Measurements from ENCODE around the gene ZNF618. TPM values are rescaled to one million over a fixed set of nuclear protein-coding genes. Genes with fewer than 3 reads are reported as not detected.

The ZNF618 gene
- total RNA-seq, 4 donors from 2014 or later, result 2.1 to 6.2 (median 4.1) TPM

DNA sequence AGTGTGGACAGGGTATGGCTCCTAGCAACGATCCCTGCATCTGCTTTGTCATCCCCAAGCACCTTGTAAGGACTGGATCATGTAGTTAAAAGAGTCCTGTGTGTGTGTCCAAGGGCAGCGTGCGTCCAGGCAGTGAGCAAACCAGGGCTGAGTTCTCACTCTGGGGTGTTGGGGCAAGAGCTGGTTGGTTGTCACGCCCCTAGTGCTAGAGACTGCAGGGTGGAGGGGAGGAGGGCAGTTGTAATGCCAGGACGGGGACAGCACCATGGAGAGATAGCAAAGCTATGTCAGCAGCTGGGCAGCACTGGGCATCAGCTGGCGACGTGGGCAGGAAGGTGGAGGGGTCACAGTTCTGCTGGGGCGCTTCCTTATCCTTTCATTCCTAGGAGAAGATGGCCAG is 100.8 kb downstream of the ZNF618 start:
- no peak for ATAC-seq
- H3K4me3 ChIP-seq, result no peak overlapping the region
- WGBS, 2 donors (ENCODE audit: low coverage in 1 of 2), result 90 to 100% methylated on average over 1 to 6 of the region's 8 CpGs

DNA sequence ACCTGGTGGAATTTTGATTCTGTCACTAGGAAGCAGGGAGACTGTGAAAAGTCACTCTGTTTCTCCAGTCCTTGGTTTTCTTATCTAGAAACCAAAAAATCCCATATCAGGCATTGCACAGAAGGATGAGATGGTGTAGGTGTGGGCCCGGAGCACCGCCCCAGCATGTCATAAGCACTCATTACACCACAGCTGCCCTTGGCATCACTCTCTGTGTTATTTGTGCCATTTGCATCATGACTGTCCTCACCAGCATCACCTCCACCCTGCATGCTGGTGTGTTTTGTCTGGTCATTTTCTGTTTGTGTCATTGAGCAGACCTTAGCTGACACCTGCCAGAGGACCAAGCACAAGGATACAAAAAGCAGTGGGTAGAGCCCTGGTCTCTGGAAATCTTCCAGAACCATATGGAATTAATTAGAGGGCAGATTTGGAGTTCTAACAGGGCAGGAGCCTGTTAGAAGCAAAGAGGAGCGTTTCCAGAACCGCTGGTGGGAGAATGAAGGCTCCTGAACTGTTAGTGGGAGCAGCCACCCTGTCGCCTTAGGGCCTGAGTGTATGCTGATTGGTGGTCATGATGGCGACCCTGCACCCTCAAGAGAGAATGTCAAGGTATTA is 102.7 kb downstream of the ZNF618 start:
- Histone ChIP-seq H3K27ac (no peak overlapping the region), H3K9me3 (no peaks in the 10 kb centered on the region), H3K27me3 (no peaks in the 10 kb centered on the region), H3K36me3 (no peaks in the 10 kb centered on the region), H3K4me1 (no peaks in the 10 kb centered on the region), H3K4me3 (no peak overlapping the region)
- TF ChIP-seq POLR2AphosphoS5 (IDR thresholded peaks at IDR 0.05) (no peak), EP300 (IDR thresholded peaks at IDR 0.05) (no peak), POLR2A (IDR thresholded peaks at IDR 0.05) (no peak)
- TF ChIP-seq, protein P1, sequence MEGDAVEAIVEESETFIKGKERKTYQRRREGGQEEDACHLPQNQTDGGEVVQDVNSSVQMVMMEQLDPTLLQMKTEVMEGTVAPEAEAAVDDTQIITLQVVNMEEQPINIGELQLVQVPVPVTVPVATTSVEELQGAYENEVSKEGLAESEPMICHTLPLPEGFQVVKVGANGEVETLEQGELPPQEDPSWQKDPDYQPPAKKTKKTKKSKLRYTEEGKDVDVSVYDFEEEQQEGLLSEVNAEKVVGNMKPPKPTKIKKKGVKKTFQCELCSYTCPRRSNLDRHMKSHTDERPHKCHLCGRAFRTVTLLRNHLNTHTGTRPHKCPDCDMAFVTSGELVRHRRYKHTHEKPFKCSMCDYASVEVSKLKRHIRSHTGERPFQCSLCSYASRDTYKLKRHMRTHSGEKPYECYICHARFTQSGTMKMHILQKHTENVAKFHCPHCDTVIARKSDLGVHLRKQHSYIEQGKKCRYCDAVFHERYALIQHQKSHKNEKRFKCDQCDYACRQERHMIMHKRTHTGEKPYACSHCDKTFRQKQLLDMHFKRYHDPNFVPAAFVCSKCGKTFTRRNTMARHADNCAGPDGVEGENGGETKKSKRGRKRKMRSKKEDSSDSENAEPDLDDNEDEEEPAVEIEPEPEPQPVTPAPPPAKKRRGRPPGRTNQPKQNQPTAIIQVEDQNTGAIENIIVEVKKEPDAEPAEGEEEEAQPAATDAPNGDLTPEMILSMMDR (IDR thresholded peaks at IDR 0.05), result no peak
- ATAC-seq, result no peak
- 88 to 94% methylated on average over 2 to 3 of the region's 6 CpGs for WGBS, 2 donors (ENCODE audit: low coverage in 1 of 2)

More for the DNA sequence above, 100.8 kb downstream of the ZNF618 start:
- H3K36me3 ChIP-seq, result peaks cover 0 to 6% of the 10 kb centered on the region in 2 donors
- H3K4me1 ChIP-seq, result no peaks in the 10 kb centered on the region
- TF ChIP-seq POLR2A (IDR thresholded peaks at IDR 0.05), result no peak
- TF ChIP-seq EP300 (IDR thresholded peaks at IDR 0.05), result no peak
- TF ChIP-seq, protein P1 (IDR thresholded peaks at IDR 0.05), result no peak
- no peak for TF ChIP-seq POLR2AphosphoS5 (IDR thresholded peaks at IDR 0.05)
- H3K27me3 ChIP-seq, result no peaks in the 10 kb centered on the region
- H3K9me3 ChIP-seq, result no peaks in the 10 kb centered on the region
- no peak overlapping the region for H3K27ac ChIP-seq

DNA sequence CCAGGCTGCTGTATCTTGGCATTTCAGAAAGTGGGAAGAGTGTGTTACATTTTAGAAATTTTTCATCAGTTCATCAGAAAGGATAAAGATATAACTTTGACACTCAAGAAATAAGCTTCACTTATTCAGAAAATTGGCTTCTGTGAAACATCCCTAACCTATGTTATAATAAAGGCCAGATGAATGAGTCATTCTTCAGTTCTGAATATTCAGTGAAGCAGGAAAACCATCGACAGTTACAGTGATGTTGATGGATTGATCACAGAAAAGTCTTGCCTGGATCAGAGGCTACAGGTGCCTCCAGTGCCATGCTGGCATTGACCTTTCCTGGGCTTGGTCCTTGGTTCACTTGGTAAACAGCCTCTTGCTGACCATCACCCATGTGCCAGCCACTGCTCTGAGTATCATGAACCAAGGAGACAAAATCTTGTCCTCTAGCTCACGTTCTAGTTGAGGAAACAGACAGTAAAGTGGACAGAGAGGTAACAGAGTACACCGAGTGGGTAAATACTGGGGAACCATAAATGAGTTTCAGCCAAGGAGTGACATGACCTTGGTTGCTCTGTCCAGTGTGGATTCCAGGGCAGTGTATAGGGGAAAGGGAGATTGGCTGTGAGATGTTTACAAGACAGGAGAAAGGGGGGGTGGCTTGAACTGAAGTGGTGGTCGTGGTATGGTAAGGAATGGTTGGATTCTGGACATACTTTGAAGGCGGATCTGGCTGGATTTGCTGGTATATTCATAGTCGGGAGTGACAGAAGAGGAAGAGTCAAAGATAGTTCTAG is 103.4 kb downstream of the ZNF618 start:
- Histone ChIP-seq H3K36me3 (no peaks in the 10 kb centered on the region), H3K4me1 (no peaks in the 10 kb centered on the region), H3K27me3 (no peaks in the 10 kb centered on the region), H3K4me3 (no peak overlapping the region), H3K27ac (no peak overlapping the region), H3K9me3 (no peaks in the 10 kb centered on the region)
- WGBS, 2 donors (ENCODE audit: low coverage in 1 of 2), result 73 to 80% methylated on average over 4 to 6 of the region's 6 CpGs
- TF ChIP-seq POLR2A (IDR thresholded peaks at IDR 0.05), result no peak
- no peak for TF ChIP-seq POLR2AphosphoS5 (IDR thresholded peaks at IDR 0.05)
- TF ChIP-seq, protein P1 (IDR thresholded peaks at IDR 0.05), result no peak
- no peak for TF ChIP-seq EP300 (IDR thresholded peaks at IDR 0.05)
- no peak for ATAC-seq

DNA sequence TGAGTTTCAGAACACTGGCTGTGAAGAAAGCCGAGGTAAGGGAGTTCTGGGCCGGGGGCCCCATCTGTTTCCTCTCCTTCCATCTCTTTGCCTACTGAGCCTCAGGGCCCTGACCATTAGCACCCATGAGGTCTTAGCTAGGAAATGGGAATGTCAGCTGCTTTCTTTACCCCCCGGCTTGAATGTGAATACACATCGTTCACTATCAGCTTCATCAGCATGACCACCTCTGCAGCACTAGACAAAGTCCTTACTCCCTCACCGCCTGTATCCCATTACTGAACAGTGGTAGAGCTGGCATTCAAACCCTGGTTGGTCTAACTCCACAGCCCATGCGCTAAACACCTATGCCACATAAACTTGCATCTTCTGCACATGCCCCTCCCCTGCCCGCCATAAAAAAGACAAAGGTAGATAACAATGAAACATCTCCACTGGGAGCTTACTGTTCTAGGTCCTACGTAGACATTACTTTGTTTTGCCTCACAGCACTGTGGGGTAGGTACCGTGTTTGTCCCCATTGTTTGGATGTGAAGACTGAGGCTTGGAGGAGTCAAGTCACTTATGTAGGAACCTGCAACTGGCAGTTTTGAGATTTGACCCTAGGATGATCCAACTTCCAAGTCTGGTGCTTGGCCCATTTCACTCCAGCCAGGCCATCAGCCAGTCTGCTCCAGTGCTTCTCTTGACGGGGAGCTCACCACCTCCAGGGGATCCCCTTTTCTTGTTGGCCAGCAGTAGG is 108.7 kb downstream of the ZNF618 start:
- TF ChIP-seq, protein P1 (IDR thresholded peaks at IDR 0.05), result no peak
- Histone ChIP-seq H3K9me3 (no peaks in the 10 kb centered on the region), H3K27ac (no peak overlapping the region), H3K36me3 (peaks cover 0 to 16% of the 10 kb centered on the region in 2 donors), H3K4me3 (no peak overlapping the region), H3K4me1 (peaks cover 0 to 10% (median 0%) of the 10 kb centered on the region in 3 donors), H3K27me3 (no peaks in the 10 kb centered on the region)
- ATAC-seq, result no peak
- WGBS, 2 donors (ENCODE audit: low coverage in 1 of 2), result 83 to 100% methylated on average over 2 to 5 of the region's 10 CpGs
